Stomach (tissue), 4 donors: Measurements from ENCODE around the gene NCBP2L.

Source experiments
- CTCF ChIP-seq, 7 experiments: fragments of 450-650 bp in 4 of 7; fragments of 200-600 bp in 3 of 7; sonication (generic) in 3 of 7; IDR thresholded peaks; one replicate each; pipeline ENCODE4 v1.5.1; 2016 to 2019; ENCODE audit warnings: antibody characterized with exemption in 7 of 7, control low read depth in 2 of 7, mild to moderate bottlenecking in 1 of 7
- POLR2AphosphoS5 ChIP-seq, 3 donors: sonication (generic); formaldehyde crosslinking; IDR thresholded peaks; one replicate each; pipeline ENCODE4 v1.6.1; 2016; ENCODE audit warnings: antibody characterized with exemption in 3 of 3

GRCh38 chrX:107834275-107835201 lies 57.0 kb downstream of the NCBP2L start:
- TF ChIP-seq CTCF (IDR thresholded peaks at IDR 0.05): no peak
- TF ChIP-seq POLR2AphosphoS5 (IDR thresholded peaks at IDR 0.05): no peak
